ENCODE results near the gene CEP83. TPM values are rescaled to one million over a fixed set of nuclear protein-coding genes. Genes with fewer than 3 reads are reported as not detected.
A peak's percentile ranks its signal among the peaks of the same experiment; 100 is the strongest.
"Not testable (repeated sequence)": the region's sequence is repeated elsewhere in the genome, so short reads cannot be mapped to it uniquely, and the experiment has no call there.

The CEP83 gene
- total and polyA plus RNA-seq, 4 donors, result 3.9 to 17.1 (median 11.0) TPM

DNA sequence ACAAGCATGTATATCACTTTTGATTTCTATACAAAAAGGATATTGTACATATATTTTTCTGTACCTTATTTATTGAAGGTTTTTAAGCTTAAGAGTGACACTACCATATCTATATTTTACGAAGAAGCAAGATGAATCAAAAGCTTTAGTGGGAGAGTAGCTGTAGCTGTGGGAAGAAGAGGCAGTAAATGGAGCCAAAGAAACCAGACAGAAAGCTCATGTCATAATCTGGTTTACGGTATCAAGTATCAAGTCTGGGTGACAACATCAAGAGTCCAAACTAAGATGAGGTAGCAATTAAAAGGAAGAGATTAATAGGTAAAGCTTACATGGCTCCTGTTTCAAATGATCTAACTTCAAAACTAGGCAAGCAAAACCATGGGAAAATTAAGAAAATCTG, 54.8 kb downstream of the CEP83 start:
- Histone ChIP-seq H3K27me3 (ENCODE audit: control insufficient read depth in 1 of 2, insufficient read depth in 2 of 2, low read length in 1 of 2) (no peaks in the 10 kb centered on the region), H3K4me1 (ENCODE audit: control insufficient read depth in 1 of 2, insufficient read depth in 2 of 2, low read length in 2 of 2) (no peaks in the 10 kb centered on the region), H3K9me3 (ENCODE audit: control insufficient read depth, low read length) (no peaks in the 10 kb centered on the region), H3K27ac (ENCODE audit: low read depth in 1 of 2, low read length in 2 of 2) (no peak overlapping the region), H3K4me3 (ENCODE audit: low read length in 2 of 2) (no peak overlapping the region), H3K36me3 (ENCODE audit: control insufficient read depth in 1 of 2, insufficient read depth in 2 of 2, low read length in 1 of 2) (no peaks in the 10 kb centered on the region)
- intact Hi-C loops (cut with DNase I), result no loop called here
- ATAC-seq (ENCODE audit: low FRiP score), result no peak
- WGBS, 2 donors, result 76 to 83% methylated on average over 2 of the region's 2 CpGs
- no peak for DNase-seq

DNA sequence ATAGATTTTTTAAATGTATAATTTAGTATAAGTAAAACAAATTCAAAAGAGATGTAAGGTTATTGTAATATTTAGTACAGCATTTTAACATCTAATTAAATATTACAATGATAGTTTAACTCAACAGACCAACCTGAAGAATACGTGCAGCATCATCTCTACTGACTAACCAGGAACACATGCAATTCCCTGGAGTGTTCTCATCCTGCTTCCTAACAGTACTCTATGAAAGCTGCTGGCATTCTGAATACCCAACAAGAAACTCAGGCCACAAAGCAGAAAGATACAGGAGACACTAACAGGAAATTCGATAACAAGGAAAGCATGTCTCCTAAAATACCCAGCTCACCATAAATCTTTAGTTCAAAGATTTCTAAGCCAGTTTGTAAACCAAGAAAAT, 58.3 kb downstream of the CEP83 start:
- no peak for DNase-seq
- no peaks in the 10 kb centered on the region for H3K4me1 ChIP-seq (ENCODE audit: control insufficient read depth in 1 of 2, insufficient read depth in 2 of 2, low read length in 2 of 2)
- H3K27ac ChIP-seq (ENCODE audit: low read depth in 1 of 2, low read length in 2 of 2), result no peak overlapping the region
- ATAC-seq (ENCODE audit: low FRiP score), result no peak
- no peaks in the 10 kb centered on the region for H3K27me3 ChIP-seq (ENCODE audit: control insufficient read depth in 1 of 2, insufficient read depth in 2 of 2, low read length in 1 of 2)
- intact Hi-C loops (cut with DNase I), result no loop called here
- no peaks in the 10 kb centered on the region for H3K36me3 ChIP-seq (ENCODE audit: control insufficient read depth in 1 of 2, insufficient read depth in 2 of 2, low read length in 1 of 2)
- no peak overlapping the region for H3K4me3 ChIP-seq (ENCODE audit: low read length in 2 of 2)
- WGBS, 2 donors, result 89 to 96% methylated on average over 2 of the region's 2 CpGs
- H3K9me3 ChIP-seq (ENCODE audit: control insufficient read depth, low read length), result no peaks in the 10 kb centered on the region

DNA sequence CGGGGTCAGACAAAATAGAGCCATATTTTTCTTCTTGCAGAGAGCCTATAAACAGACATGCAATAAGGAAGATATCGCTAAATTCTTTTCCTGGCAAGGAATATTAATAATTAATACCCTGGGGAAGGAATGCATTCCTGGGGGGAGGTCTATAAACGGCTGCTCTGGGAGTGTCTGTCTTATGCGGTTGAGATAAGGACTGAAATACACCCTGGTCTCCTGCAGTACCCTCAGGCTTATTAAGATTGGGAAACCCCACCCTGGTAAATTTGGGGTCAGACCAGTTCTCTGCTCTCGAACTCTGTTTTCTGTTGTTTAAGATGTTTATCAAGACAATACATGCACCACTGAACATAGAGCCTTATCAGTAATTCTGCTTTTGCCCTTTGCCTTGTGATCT, 61.0 kb downstream of the CEP83 start:
- H3K9me3 ChIP-seq (ENCODE audit: control insufficient read depth, low read length); H3K4me1 ChIP-seq (ENCODE audit: control insufficient read depth in 1 of 2, insufficient read depth in 2 of 2, low read length in 2 of 2); H3K36me3 ChIP-seq (ENCODE audit: control insufficient read depth in 1 of 2, insufficient read depth in 2 of 2, low read length in 1 of 2); intact Hi-C loops (cut with DNase I); H3K27me3 ChIP-seq (ENCODE audit: control insufficient read depth in 1 of 2, insufficient read depth in 2 of 2, low read length in 1 of 2); ATAC-seq (ENCODE audit: low FRiP score); H3K4me3 ChIP-seq (ENCODE audit: low read length in 2 of 2); H3K27ac ChIP-seq (ENCODE audit: low read depth in 1 of 2, low read length in 2 of 2); DNase-seq: not testable (repeated sequence)
- 83 to 92% methylated on average over 5 of the region's 5 CpGs for WGBS, 2 donors

DNA sequence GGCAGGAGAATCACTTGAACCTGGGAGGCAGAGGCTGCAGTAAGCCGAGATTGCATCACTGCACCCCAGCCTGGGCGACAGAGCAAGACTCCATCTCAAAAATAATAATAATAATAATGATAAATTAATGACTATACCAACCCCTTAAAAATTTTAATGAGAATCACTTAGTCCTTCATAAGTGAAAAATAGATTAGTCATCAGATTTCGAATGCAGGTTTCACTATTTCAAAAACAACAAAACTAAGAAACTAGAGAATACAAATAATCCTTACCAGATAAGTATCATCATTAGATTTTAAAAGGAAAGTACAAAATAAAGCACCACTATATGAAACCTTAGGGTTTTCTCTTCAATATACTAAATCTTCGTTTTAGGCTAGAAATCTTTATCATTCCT, 62.3 kb downstream of the CEP83 start:
- Histone ChIP-seq H3K4me1 (ENCODE audit: control insufficient read depth in 1 of 2, insufficient read depth in 2 of 2, low read length in 2 of 2) (no peaks in the 10 kb centered on the region), H3K27ac (ENCODE audit: low read depth in 1 of 2, low read length in 2 of 2) (no peak overlapping the region), H3K36me3 (ENCODE audit: control insufficient read depth in 1 of 2, insufficient read depth in 2 of 2, low read length in 1 of 2) (no peaks in the 10 kb centered on the region), H3K27me3 (ENCODE audit: control insufficient read depth in 1 of 2, insufficient read depth in 2 of 2, low read length in 1 of 2) (no peaks in the 10 kb centered on the region), H3K4me3 (ENCODE audit: low read length in 2 of 2) (no peak overlapping the region), H3K9me3 (ENCODE audit: control insufficient read depth, low read length) (no peaks in the 10 kb centered on the region)
- no peak for ATAC-seq (ENCODE audit: low FRiP score)
- intact Hi-C loops (cut with DNase I), result no loop called here
- WGBS, 2 donors, result 93 to 98% methylated on average over 4 of the region's 4 CpGs
- no peak for DNase-seq

DNA sequence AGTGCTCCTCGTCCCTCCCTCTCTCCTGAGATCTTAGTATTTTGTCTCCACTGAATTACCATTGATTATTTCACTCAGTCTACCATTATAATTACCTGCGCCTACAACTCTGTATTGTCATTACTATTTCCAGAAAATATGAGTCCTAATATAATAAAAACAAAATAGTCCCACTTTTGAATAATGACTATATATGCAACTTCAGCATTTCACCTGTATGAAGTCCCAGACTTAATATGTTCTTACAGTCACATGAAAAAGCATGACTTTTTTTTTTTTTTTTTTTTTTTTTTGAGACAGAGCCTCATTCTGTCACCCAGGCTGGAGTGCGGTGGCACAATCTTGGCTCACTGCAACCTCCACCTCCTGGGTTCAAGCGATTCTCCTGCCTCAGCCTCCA, 63.7 kb downstream of the CEP83 start:
- H3K27ac ChIP-seq (ENCODE audit: low read depth in 1 of 2, low read length in 2 of 2); DNase-seq; H3K27me3 ChIP-seq (ENCODE audit: control insufficient read depth in 1 of 2, insufficient read depth in 2 of 2, low read length in 1 of 2); H3K4me1 ChIP-seq (ENCODE audit: control insufficient read depth in 1 of 2, insufficient read depth in 2 of 2, low read length in 2 of 2); H3K36me3 ChIP-seq (ENCODE audit: control insufficient read depth in 1 of 2, insufficient read depth in 2 of 2, low read length in 1 of 2); intact Hi-C loops (cut with DNase I); ATAC-seq (ENCODE audit: low FRiP score); H3K4me3 ChIP-seq (ENCODE audit: low read length in 2 of 2); H3K9me3 ChIP-seq (ENCODE audit: control insufficient read depth, low read length): not testable (repeated sequence)
- 94 to 98% methylated on average over 4 of the region's 4 CpGs for WGBS, 2 donors

DNA sequence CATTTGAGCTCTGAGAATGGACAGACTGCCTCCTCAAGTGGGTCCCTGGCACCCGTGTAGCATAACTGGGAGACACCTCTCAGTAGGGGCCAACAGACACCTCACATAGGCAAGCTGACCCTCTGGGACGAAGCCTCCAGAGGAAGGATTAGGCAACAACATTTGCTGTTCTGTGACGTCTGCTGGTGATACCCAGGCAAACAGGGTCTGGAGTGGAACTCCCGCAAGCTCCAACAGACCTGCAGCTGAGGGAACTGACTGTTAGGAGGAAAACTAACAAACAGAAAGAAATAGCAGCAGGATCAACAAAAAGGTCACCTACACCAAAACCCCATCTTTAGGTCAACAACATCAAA, 69.6 kb downstream of the CEP83 start:
- no peak for DNase-seq
- H3K27ac ChIP-seq (ENCODE audit: low read depth in 1 of 2, low read length in 2 of 2), result no peak overlapping the region
- no peaks in the 10 kb centered on the region for H3K4me1 ChIP-seq (ENCODE audit: control insufficient read depth in 1 of 2, insufficient read depth in 2 of 2, low read length in 2 of 2)
- ATAC-seq (ENCODE audit: low FRiP score), result no peak
- WGBS, 2 donors, result 87 to 93% methylated on average over 4 of the region's 4 CpGs
- no peaks in the 10 kb centered on the region for H3K36me3 ChIP-seq (ENCODE audit: control insufficient read depth in 1 of 2, insufficient read depth in 2 of 2, low read length in 1 of 2)
- no peak overlapping the region for H3K4me3 ChIP-seq (ENCODE audit: low read length in 2 of 2)
- intact Hi-C loops (cut with DNase I), result no loop called here
- no peaks in the 10 kb centered on the region for H3K27me3 ChIP-seq (ENCODE audit: control insufficient read depth in 1 of 2, insufficient read depth in 2 of 2, low read length in 1 of 2)
- peaks cover 1% of the 10 kb centered on the region for H3K9me3 ChIP-seq (ENCODE audit: control insufficient read depth, low read length)

DNA sequence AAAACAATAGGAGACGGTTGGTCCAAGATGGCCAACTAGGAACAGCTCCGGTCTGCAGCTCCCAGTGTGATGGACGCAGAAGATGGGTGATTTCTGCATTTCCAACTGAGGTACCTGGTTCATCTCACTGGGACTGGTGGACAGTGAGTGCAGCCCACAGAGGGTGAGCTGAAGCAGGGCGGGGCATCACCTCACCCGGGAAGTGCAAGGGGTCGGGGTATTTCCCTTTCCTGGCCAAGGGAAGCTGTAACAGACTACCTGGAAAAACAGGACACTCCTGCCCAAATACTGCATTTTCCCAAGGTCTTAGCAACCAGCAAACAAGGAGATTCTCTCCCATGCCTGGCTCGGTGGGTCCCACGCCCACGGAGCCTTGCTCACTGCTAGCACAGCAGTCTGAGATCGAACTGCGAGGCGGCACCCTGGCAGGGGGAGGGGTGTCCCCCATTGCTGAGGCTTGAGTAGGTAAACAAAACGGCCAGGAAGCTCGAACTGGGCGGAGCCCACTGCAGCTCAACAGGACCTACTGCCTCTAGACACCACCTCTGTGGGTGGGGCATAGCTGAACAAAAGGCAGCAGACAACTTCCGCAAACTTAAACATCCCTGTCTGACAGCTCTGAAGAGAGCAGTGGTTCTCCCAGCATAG, 70.1 kb downstream of the CEP83 start:
- WGBS, 2 donors, result 88 to 89% methylated on average over 16 of the region's 16 CpGs
- peak in 1 of 2 donors; percentile 75 for DNase-seq

DNA sequence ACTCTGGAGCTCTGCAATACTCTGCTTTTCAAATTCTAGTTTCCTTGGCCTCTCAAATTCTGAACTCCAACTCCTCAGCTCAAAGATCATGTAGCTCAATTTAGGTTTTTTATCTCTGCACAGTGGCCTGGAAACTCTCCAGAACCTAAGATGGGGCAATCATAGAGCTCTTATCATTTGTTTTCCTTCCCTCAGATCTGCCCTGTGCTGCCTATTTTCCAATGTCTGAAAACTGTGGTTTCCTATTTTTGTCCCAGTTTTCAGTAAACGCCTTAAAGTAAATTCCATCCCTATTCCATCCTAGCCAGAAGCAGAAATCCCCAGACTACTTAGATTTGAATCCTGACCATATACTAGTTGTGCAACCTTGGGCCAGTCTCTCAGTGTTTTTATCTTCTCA, 73.2 kb downstream of the CEP83 start:
- Histone ChIP-seq H3K27ac (ENCODE audit: low read depth in 1 of 2, low read length in 2 of 2) (no peak overlapping the region), H3K36me3 (ENCODE audit: control insufficient read depth in 1 of 2, insufficient read depth in 2 of 2, low read length in 1 of 2) (no peaks in the 10 kb centered on the region), H3K4me3 (ENCODE audit: low read length in 2 of 2) (no peak overlapping the region), H3K9me3 (ENCODE audit: control insufficient read depth, low read length) (peaks cover 3% of the 10 kb centered on the region), H3K27me3 (ENCODE audit: control insufficient read depth in 1 of 2, insufficient read depth in 2 of 2, low read length in 1 of 2) (no peaks in the 10 kb centered on the region), H3K4me1 (ENCODE audit: control insufficient read depth in 1 of 2, insufficient read depth in 2 of 2, low read length in 2 of 2) (no peaks in the 10 kb centered on the region)
- ATAC-seq (ENCODE audit: low FRiP score) (peak; percentile 76), DNase-seq (no peak)
- WGBS, 2 donors, result 34 to 46% methylated on average over 1 of the region's 1 CpG
- intact Hi-C loops (cut with DNase I), result no loop called here

More for the DNA sequence above, 70.1 kb downstream of the CEP83 start:
- H3K36me3 ChIP-seq (ENCODE audit: control insufficient read depth in 1 of 2, insufficient read depth in 2 of 2, low read length in 1 of 2); H3K27me3 ChIP-seq (ENCODE audit: control insufficient read depth in 1 of 2, insufficient read depth in 2 of 2, low read length in 1 of 2); H3K4me3 ChIP-seq (ENCODE audit: low read length in 2 of 2); H3K27ac ChIP-seq (ENCODE audit: low read depth in 1 of 2, low read length in 2 of 2); intact Hi-C loops (cut with DNase I); H3K9me3 ChIP-seq (ENCODE audit: control insufficient read depth, low read length); ATAC-seq (ENCODE audit: low FRiP score); H3K4me1 ChIP-seq (ENCODE audit: control insufficient read depth in 1 of 2, insufficient read depth in 2 of 2, low read length in 2 of 2): not testable (repeated sequence)

DNA sequence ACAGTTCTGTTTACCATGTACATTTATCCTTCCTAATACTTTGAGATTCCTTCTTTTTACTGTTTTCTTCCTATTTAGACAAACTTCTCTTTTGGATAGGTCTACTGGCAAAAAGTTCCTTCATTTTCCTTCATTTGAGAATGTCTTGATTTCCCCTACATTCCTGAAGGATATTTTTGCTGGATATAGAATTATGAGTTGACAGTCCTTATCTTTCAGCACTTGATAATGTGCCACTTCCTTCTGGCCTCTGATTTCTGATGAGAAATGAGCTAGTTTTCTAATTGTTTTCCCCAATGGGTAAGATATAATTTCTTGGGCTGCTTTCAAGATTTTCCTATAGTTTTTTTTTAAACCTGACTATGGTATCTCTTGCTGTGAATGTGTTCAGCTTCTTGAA, 75.6 kb downstream of the CEP83 start:
- intact Hi-C loops (cut with DNase I), result no loop called here
- DNase-seq (no peak), ATAC-seq (ENCODE audit: low FRiP score) (no peak)
- H3K27me3 ChIP-seq (ENCODE audit: control insufficient read depth in 1 of 2, insufficient read depth in 2 of 2, low read length in 1 of 2), result no peaks in the 10 kb centered on the region
- no peak overlapping the region for H3K4me3 ChIP-seq (ENCODE audit: low read length in 2 of 2)
- H3K27ac ChIP-seq (ENCODE audit: low read depth in 1 of 2, low read length in 2 of 2), result no peak overlapping the region
- H3K9me3 ChIP-seq (ENCODE audit: control insufficient read depth, low read length), result peaks cover 3% of the 10 kb centered on the region
- H3K36me3 ChIP-seq (ENCODE audit: control insufficient read depth in 1 of 2, insufficient read depth in 2 of 2, low read length in 1 of 2), result no peaks in the 10 kb centered on the region
- no peaks in the 10 kb centered on the region for H3K4me1 ChIP-seq (ENCODE audit: control insufficient read depth in 1 of 2, insufficient read depth in 2 of 2, low read length in 2 of 2)
